PC-3 (cell line): ENCODE measurements around the gene SMAD7.

Experiments
- CTCF ChIP-seq: fragments of 300-600 bp; sonication (generic); conservative IDR thresholded peaks from 2 replicates; pipeline ENCODE4 v1.5.1; 2017; ENCODE audit warnings: antibody characterized with exemption, low read depth, mild to moderate bottlenecking, low read length
- EZH2 ChIP-seq: fragments of 300-600 bp; sonication (generic); IDR thresholded peaks from one replicate; pipeline ENCODE4 v1.6.1; 2017; ENCODE audit warnings: antibody characterized with exemption, mild to moderate bottlenecking, low read length; ENCODE audit not compliant: unreplicated experiment
- EZH2phosphoT487 ChIP-seq: fragments of 300-600 bp; sonication (generic); IDR thresholded peaks from 2 replicates; pipeline ENCODE4 v1.6.1; 2018; ENCODE audit warnings: mild to moderate bottlenecking, antibody characterized with exemption, low read length, borderline replicate concordance

DNA sequence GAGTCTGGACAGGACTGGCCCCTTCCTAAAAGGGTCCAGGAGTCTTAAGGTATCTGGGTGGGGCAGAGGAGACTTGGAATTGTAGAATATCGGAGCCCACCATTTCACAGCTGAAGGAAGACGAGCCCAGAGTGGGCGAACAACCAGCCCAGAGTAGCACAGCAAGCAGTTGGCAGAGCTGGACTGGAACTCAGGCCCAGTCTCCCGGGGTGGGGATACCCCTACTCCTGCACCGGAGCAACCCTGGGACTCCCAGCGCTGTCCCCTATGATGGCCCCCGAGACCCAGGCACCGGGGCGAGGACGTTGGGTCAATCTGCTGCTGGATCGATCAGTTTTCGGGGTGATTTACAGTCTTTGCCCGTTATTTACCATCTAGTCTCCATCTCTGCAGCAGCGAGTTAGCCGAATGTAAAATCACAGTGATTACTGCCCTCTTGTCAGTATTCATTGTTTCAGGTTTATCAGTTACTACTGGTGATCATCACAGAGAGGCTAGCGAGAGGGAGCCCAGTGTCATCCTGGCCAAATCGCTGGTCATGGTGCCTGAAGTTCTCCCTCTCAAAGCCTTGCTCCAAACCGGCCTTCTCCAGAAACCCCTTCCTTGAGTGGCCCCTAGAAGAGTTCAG, 75.3 kb downstream of the SMAD7 start:
- no peak for TF ChIP-seq CTCF
- no peak for TF ChIP-seq EZH2
- TF ChIP-seq EZH2phosphoT487 = no peak
